ENCODE results near the gene ZNRF3. TPM values are rescaled to one million over a fixed set of nuclear protein-coding genes. Genes with fewer than 3 reads are reported as not detected.
A peak's percentile ranks its signal among the peaks of the same experiment; 100 is the strongest.
"Not testable (repeated sequence)": the region's sequence is repeated elsewhere in the genome, so short reads cannot be mapped to it uniquely, and the experiment has no call there.

Gene ZNRF3
- polyA plus RNA-seq, 3 donors from 2014 or later, result 0.06 to 0.28 (median 0.18) TPM

DNA sequence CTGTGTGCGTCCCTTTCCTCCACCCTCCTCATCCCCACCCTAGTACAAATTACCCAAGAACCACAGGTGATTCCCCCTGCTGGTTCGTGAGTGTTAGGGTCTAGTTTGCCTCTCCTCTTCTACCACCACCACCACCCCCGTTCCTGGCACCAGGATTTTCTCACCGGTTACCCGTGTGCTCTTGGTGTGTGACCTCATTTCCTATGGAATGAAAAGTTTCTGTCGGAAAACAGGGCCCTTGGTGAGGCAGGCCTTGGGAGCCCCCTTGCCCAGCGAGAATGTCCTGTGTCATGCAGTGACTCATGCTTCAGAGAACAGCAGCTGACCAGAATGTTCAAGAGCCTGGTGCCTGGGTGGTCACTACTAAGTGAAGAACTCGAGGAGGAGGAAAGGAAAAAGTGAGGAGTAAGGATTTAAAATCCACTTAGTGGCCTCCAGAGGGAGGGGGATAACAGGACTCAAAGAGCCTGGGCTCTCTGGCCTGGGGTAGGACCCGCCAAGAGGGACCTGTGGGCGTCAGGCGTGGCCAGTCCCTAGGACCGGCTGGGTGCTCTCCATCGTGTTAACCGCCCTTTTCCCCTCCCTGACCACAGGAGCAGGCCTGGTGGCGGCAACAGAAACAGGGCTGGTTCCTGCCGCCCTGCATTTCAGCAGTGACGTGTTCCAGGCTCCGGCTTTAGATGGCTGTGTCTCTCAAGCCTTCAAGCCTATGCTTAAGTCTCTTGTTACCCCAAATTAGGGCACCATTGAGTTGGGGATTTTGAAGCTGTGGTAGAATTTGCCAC is 148.0 kb downstream of the ZNRF3 start:
- Mint-ChIP-seq H3K27ac (peak overlapping the region in 2 of 6 donors; percentile 28 to 73), H3K36me3 (peaks cover 0 to 4% (median 0%) of the 10 kb centered on the region in 3 donors), H3K9me3 (no peaks in the 10 kb centered on the region), H3K4me1 (peaks cover 29% of the 10 kb centered on the region in 2 donors), H3K4me3 (peak overlapping the region; percentile 66 to 86 (median 80)), H3K27me3 (ENCODE audit: low read depth in 3 of 3) (peaks cover 17 to 18% (median 18%) of the 10 kb centered on the region in 3 donors)
- DNase-seq, result peak; percentile 45 to 55 (median 52)

DNA sequence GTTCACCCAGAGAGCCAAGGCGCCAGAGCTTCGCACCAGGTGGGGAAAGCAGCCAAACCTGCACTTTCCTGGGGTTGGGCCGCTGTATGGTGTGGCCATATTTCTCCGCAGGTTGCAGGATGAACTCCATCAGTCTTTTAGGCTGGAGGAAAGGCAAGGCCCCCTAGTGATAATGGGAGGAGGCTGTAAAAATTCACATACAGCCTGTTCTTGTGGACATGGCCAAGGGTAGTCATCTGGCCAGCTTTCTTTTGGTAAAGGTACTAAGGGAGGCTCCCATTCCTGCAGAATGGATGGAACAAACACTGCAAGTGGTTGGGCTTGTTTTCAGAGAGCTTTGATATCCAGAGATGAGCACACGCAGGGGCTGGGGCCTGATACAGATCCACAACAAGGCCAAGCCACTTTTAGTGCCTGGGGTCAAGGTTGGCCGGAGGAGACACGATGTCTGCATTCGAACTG is 148.7 kb downstream of the ZNRF3 start:
- Mint-ChIP-seq H3K36me3 (peaks cover 0 to 4% (median 0%) of the 10 kb centered on the region in 3 donors), H3K27me3 (ENCODE audit: low read depth in 3 of 3) (peaks cover 17 to 18% (median 18%) of the 10 kb centered on the region in 3 donors), H3K27ac (peak overlapping the region in 1 of 6 donors; percentile 28), H3K4me1 (peaks cover 31 to 36% of the 10 kb centered on the region in 2 donors), H3K9me3 (no peaks in the 10 kb centered on the region), H3K4me3 (peak overlapping the region; percentile 66 to 86 (median 80))
- no peak for DNase-seq

DNA sequence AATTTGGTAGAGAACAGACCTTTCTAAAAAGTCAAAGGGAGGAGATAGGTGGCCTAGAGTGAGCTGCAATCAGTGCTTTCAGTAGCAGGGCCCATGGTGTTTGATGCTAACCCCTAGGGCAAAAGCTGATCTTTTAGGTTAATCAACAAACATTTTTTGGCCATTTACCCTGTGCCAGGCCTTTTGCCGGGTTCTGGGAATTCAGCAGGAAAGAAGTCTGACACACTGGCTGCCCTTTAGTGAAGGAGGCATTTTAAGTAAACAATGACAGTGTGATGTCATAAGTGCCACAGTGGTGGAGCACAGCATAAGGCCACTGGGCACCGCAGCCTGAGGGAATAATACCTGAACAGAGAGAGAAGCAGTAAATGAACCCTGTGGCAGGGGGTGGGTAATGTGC is 149.2 kb downstream of the ZNRF3 start:
- Mint-ChIP-seq H3K4me3 (peak overlapping the region in 1 of 5 donors; percentile 86), H3K9me3 (no peaks in the 10 kb centered on the region), H3K27me3 (ENCODE audit: low read depth in 3 of 3) (peaks cover 17 to 18% (median 18%) of the 10 kb centered on the region in 3 donors)

DNA sequence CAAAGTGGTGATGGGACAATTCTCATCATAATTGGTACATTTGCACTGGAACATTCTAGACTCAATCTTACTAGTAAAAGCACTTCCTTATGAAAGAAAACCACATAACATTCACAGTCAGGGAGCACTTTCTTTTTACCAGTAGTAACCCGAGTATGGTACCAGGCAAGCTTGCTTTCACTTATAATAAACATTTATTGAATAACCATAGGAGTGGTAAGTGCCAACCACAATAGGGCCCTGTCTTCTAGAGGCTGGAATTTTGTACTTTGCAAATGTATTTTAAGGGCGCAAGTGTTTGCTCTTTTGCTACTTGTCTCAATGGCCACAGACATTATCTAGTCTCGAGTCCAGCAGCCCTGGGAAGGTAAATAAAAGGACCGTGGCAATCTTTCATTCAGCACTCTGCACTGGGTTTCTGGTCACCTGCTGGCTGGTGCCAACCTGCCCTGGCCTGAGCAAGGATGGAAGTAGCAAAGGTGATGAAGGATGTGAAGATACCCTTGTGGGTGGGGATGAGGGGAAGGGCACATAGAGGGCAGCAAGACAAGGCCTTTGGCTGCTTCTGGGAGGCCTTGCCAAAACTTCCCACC is 154.1 kb downstream of the ZNRF3 start:
- Mint-ChIP-seq H3K27me3 (ENCODE audit: low read depth in 3 of 3) (peaks cover 6 to 14% (median 14%) of the 10 kb centered on the region in 3 donors), H3K4me3 (no peak overlapping the region), H3K27ac (no peak overlapping the region), H3K4me1 (peaks cover 8 to 15% of the 10 kb centered on the region in 2 donors), H3K36me3 (no peaks in the 10 kb centered on the region), H3K9me3 (no peaks in the 10 kb centered on the region)
- no peak for DNase-seq

More for the DNA sequence above, 149.2 kb downstream of the ZNRF3 start:
- H3K36me3 Mint-ChIP-seq, result peaks cover 0 to 4% (median 0%) of the 10 kb centered on the region in 3 donors
- no peak for DNase-seq
- H3K4me1 Mint-ChIP-seq, result peaks cover 36 to 41% of the 10 kb centered on the region in 2 donors
- H3K27ac Mint-ChIP-seq, result peak overlapping the region in 1 of 6 donors; percentile 17

DNA sequence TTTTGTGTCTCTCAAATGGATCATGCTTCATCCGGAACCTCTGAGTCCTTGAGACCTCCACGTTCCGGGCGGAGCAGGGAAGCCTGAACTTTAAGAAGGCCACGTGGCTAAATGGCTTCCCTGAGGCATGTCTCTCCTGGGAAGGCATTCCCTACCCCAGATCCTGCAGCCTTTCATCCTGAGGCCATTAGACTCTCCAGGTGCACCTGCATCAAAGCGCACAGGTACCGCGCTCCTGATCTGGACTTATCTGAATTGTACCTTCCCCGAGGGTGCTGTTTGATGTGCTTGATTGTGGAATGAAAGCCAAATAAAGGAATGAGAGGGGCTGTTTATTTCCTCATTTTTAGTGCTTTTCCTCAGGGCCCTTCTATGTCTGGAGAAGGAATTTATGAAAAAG is 155.8 kb downstream of the ZNRF3 start:
- H3K27ac Mint-ChIP-seq, result no peak overlapping the region
- H3K36me3 Mint-ChIP-seq, result peaks cover 0 to 8% (median 0%) of the 10 kb centered on the region in 3 donors
- no peak for DNase-seq
- no peak overlapping the region for H3K4me3 Mint-ChIP-seq
- H3K4me1 Mint-ChIP-seq, result peaks cover 7 to 14% of the 10 kb centered on the region in 2 donors
- peaks cover 5 to 7% (median 6%) of the 10 kb centered on the region in 3 donors for H3K27me3 Mint-ChIP-seq (ENCODE audit: low read depth in 3 of 3)
- no peaks in the 10 kb centered on the region for H3K9me3 Mint-ChIP-seq

DNA sequence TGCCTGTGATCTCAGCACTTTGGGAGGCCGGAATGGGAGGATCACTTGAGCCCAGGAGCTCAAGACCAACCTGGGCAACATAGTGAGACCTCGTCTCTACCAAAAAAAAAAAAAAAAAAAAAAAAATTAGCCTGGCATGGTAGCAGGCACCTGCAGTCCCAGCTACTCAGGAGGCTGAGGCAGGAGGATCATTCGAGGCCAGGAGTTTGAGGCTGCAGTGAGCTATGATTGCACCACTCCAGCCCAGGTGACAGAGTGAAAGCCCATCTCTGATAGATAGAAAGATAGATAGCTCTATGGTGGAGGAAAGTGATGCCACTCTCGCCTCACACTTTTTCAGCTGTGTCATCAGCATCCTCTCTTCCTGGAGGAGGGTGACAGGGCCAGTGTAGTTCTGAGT is 156.3 kb downstream of the ZNRF3 start:
- not testable (repeated sequence) for H3K36me3 Mint-ChIP-seq; H3K27ac Mint-ChIP-seq; H3K9me3 Mint-ChIP-seq; DNase-seq; H3K27me3 Mint-ChIP-seq (ENCODE audit: low read depth in 3 of 3); H3K4me3 Mint-ChIP-seq
- H3K4me1 Mint-ChIP-seq, result peaks cover 7 to 14% of the 10 kb centered on the region in 2 donors

DNA sequence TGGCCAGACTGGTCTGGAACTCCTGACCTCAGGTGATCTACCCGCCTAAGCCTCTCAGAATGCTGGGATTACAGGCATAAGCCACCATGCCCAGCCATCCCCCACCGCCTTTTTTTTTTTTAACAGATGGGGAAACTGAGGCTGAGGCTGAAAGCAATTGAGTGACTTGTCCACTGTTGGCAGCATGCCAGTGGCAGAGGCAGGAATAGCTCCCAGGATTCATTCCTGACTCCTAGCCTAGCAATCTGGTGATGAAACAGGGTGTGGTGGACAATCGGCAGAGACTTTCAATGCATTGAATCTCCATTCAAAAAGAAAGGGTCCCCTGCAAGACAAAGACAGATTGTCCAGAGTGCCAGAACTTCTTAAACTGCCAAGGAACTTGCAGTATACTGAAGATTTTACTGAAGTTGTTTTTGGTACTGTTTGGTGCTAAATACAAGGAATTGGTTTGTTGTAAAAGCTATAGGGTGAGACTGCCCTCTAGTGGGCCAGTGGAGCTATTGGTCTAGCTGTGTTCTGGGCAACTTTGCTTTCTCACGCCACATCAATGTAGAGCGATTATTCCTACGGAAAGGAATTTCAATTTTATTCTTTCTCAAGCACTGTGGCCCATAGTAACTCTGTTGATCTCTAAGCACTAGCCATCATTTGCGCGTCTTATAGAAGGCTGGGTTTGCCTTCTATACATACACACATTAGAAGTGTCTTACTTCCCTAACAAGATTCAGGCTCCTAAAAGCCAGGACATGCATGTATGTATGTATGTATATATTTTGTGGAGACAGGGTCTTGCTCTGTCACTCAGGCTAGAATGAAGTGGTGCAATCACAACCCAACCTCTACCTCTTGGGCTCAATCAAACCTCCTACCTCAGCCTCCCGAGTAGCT is 157.3 kb downstream of the ZNRF3 start:
- H3K27ac Mint-ChIP-seq, result no peak overlapping the region
- H3K9me3 Mint-ChIP-seq, result no peaks in the 10 kb centered on the region
- H3K27me3 Mint-ChIP-seq (ENCODE audit: low read depth in 3 of 3), result peaks cover 0 to 5% (median 3%) of the 10 kb centered on the region in 3 donors
- peak; percentile 63 to 69 (median 65) for DNase-seq
- H3K4me1 Mint-ChIP-seq, result peaks cover 7 to 14% of the 10 kb centered on the region in 2 donors
- H3K36me3 Mint-ChIP-seq, result peaks cover 0 to 9% (median 0%) of the 10 kb centered on the region in 3 donors
- H3K4me3 Mint-ChIP-seq, result no peak overlapping the region

DNA sequence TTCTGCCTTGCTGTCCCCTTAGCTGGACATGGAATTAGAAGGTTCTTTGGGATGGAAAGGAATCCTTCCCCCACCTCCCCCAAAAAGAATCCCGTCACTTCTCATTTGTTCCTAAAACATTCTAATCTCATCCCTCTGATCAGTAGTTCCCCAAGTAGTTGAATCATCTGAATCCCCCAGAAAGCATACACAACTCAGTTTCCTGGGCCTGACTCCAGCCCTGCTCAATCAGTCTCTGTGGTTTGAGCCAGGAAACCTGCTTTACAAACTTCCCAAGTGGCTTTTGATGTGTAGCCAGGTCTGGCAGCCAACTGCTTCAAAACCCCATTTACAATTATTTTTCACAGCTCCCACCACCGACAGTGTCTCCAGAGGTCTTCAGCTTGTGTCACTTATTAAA is 158.0 kb downstream of the ZNRF3 start:
- DNase-seq, result no peak
- peaks cover 0 to 5% (median 3%) of the 10 kb centered on the region in 3 donors for H3K27me3 Mint-ChIP-seq (ENCODE audit: low read depth in 3 of 3)
- no peak overlapping the region for H3K27ac Mint-ChIP-seq
- no peaks in the 10 kb centered on the region for H3K9me3 Mint-ChIP-seq
- no peak overlapping the region for H3K4me3 Mint-ChIP-seq
- peaks cover 0 to 9% (median 0%) of the 10 kb centered on the region in 3 donors for H3K36me3 Mint-ChIP-seq
- H3K4me1 Mint-ChIP-seq, result peaks cover 7 to 13% of the 10 kb centered on the region in 2 donors

DNA sequence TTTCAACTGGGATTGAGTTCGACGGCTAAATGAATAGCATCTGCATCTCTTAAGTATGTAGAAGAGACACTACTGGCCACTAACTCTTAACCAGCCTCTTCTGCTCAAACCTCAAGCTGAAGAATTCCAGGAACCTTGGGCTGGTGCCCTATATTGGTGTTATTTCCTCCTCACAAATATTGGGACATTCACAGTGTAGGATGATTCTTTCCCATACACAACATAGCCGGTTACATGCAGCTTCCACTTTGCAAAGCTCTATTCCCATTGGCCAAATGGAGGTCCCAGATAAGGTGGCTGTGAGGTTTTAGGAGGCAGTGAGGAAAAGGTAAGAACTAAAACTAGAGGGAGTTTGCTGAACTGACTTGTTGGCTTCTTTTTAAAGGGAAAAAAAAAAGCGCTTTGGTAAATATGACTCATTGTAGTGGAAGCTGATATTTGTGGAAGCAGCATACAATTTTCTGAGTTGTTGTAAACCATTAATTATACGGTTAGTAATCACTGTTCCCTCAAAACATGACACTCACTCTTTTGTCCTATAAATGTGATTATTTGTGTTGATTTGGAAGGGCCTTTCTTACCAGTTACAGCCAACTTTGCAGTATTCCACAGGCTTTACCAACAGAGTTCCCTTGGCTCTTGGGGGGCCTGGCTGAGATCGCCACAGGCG is 160.7 kb downstream of the ZNRF3 start:
- Mint-ChIP-seq H3K27me3 (ENCODE audit: low read depth in 3 of 3) (peaks cover 0 to 5% (median 3%) of the 10 kb centered on the region in 3 donors), H3K4me3 (no peak overlapping the region), H3K36me3 (peaks cover 0 to 9% (median 0%) of the 10 kb centered on the region in 3 donors), H3K4me1 (no peaks in the 10 kb centered on the region), H3K27ac (no peak overlapping the region), H3K9me3 (no peaks in the 10 kb centered on the region)
- no peak for DNase-seq

DNA sequence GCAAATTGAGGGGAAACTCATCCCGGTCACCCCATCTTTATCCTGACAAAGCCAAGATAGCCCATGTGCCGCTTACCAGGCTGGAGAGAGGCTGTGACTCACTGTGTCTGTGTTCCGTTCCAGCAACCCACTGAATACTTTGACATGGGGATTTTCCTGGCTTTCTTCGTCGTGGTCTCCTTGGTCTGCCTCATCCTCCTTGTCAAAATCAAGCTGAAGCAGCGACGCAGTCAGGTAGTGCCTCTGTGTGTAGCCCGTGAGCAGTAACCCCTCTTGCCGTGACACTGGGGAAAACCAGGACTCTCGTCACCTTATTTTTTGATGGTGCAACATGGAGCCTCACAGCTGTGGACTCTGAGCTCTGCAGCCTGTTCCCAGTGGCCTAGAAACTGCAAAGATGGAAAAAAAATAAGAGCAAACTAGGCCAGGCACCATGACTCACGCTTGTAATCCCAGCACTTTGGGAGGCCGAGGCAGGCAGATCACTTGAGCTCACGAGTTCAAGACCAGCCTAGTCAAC is 161.3 kb downstream of the ZNRF3 start:
- H3K4me1 Mint-ChIP-seq, result no peaks in the 10 kb centered on the region

DNA sequence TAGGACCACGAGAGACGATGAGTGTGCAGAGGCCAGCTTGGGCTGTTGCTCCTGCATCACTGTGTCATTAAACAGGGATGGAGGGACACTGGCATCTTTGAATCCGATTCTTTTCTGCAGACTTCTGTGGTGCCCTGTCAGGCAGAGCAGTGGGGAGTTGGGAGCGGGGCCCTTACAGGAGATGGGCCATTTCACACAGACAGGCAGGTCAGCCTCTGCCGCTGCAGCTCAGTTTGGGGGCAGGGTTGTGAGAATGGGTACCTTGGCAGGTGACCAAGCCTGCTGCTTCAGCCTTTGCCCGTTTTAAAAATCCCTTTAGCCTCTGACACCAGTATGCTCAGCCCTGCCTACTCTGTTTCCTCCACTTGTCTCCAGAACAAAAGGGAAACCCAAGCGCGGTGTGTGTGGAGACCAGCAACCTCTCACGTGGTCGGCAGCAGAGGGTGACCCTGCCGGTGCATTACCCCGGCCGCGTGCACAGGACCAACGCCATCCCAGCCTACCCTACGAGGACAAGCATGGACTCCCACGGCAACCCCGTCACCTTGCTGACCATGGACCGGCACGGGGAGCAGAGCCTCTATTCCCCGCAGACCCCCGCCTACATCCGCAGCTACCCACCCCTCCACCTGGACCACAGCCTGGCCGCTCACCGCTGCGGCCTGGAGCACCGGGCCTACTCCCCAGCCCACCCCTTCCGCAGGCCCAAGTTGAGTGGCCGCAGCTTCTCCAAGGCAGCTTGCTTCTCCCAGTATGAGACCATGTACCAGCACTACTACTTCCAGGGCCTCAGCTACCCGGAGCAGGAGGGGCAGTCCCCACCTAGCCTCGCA is 165.7 kb downstream of the ZNRF3 start:
- peaks cover 0 to 3% (median 2%) of the 10 kb centered on the region in 3 donors for H3K27me3 Mint-ChIP-seq (ENCODE audit: low read depth in 3 of 3)
- H3K9me3 Mint-ChIP-seq, result no peaks in the 10 kb centered on the region
- DNase-seq, result no peak
- H3K4me1 Mint-ChIP-seq, result no peaks in the 10 kb centered on the region
- H3K27ac Mint-ChIP-seq, result no peak overlapping the region
- H3K36me3 Mint-ChIP-seq, result peaks cover 0 to 9% (median 2%) of the 10 kb centered on the region in 3 donors
- H3K4me3 Mint-ChIP-seq, result no peak overlapping the region

More for the DNA sequence above, 161.3 kb downstream of the ZNRF3 start:
- Mint-ChIP-seq H3K4me3 (no peak overlapping the region), H3K36me3 (peaks cover 0 to 9% (median 0%) of the 10 kb centered on the region in 3 donors), H3K27me3 (ENCODE audit: low read depth in 3 of 3) (peaks cover 0 to 5% (median 3%) of the 10 kb centered on the region in 3 donors), H3K27ac (no peak overlapping the region), H3K9me3 (no peaks in the 10 kb centered on the region)
- DNase-seq, result no peak

DNA sequence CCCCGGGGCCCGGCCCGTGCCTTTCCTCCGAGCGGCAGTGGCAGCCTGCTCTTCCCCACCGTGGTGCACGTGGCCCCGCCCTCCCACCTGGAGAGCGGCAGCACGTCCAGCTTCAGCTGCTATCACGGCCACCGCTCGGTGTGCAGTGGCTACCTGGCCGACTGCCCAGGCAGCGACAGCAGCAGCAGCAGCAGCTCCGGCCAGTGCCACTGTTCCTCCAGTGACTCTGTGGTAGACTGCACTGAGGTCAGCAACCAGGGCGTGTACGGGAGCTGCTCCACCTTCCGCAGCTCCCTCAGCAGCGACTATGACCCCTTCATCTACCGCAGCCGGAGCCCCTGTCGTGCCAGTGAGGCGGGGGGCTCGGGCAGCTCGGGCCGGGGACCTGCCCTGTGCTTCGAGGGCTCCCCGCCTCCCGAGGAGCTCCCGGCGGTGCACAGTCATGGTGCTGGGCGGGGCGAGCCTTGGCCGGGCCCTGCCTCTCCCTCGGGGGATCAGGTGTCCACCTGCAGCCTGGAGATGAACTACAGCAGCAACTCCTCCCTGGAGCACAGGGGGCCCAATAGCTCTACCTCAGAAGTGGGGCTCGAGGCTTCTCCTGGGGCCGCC is 166.4 kb downstream of the ZNRF3 start:
- Mint-ChIP-seq H3K4me3 (no peak overlapping the region), H3K4me1 (no peaks in the 10 kb centered on the region), H3K36me3 (peaks cover 0 to 7% (median 2%) of the 10 kb centered on the region in 3 donors), H3K27ac (no peak overlapping the region), H3K27me3 (ENCODE audit: low read depth in 3 of 3) (peaks cover 0 to 2% (median 2%) of the 10 kb centered on the region in 3 donors), H3K9me3 (no peaks in the 10 kb centered on the region)
- DNase-seq, result no peak

Data from immature natural killer cell (primary cell).